Adrenal gland (tissue), 12 donors: ENCODE results near the gene DNAJB5. TPM values are rescaled to one million over a fixed set of nuclear protein-coding genes. Genes with fewer than 3 reads are reported as not detected.

ENCODE experiments used
- DNase-seq, 7 donors: peaks; one replicate each; pipeline ENCODE4 v3.0.0-alpha.2; 2019 to 2020
- H3K27ac ChIP-seq, 5 donors: fragments of 200-600 bp; sonication (generic) in 4 of 5; 1 replicate in 3 of 5; 2 replicates in 2 of 5; pipeline versions ENCODE4 v1.5.1 to v1.8.0; 2016 to 2020; ENCODE audit warnings: mild to moderate bottlenecking in 1 of 5
- H3K27me3 ChIP-seq: fragments of 200-600 bp; 2 replicates; pipeline ENCODE4 v1.8.0; 2021
- H3K36me3 ChIP-seq, 2 donors: fragments of 200-600 bp; replicated peaks in 1 of 2; 1 replicate in 1 of 2; 2 replicates in 1 of 2; pipeline versions ENCODE4 v1.5.1 to v1.8.0; 2018 to 2022
- H3K4me1 ChIP-seq, 2 donors: fragments of 200-600 bp; replicated peaks in 1 of 2; 1 replicate in 1 of 2; 2 replicates in 1 of 2; pipeline versions ENCODE4 v1.5.1 to v1.8.0; 2018 to 2021
- H3K4me3 ChIP-seq, 4 donors: fragments of 200-600 bp; sonication (generic) in 3 of 4; one replicate each; pipeline ENCODE4 v1.5.1; 2016 to 2018
- H3K9me3 ChIP-seq, 3 donors: fragments of 200-600 bp; sonication (generic) in 1 of 3; replicated peaks in 1 of 3; 1 replicate in 2 of 3; 2 replicates in 1 of 3; pipeline versions ENCODE4 v1.5.1 to v1.8.0; 2016 to 2021
- POLR2A ChIP-seq, 2 donors: fragments of 450-650 bp; IDR thresholded peaks; one replicate each; pipeline ENCODE4 v1.6.1; 2017; ENCODE audit warnings: antibody characterized with exemption in 2 of 2, mild to moderate bottlenecking in 2 of 2, moderate library complexity in 1 of 2
- WGBS, 4 donors: extraction: QIAGEN DNeasy Blood & Tissue Kit in 2 of 4; methylation state at CpG; one replicate each; pipeline versions ENCODE4 v1.1.5 to v1.1.7; 2013 to 2017; 5-methylcytosine and 5-hydroxymethylcytosine counted together
- intact Hi-C, 2 donors: fragments of 100-400 bp; cut with DNase I; formaldehyde crosslinking; loops; one replicate each; pipeline versions ENCODE4 v1.14.1 to v1.15.0; 2022 to 2023
- polyA plus RNA-seq, 3 donors: library from polyadenylated mRNA; stranded (reverse); fragments of 200-250 nt in 2 of 3; fragments of 350-450 nt in 1 of 3; fragmentation: Illumina TruSeq in 1 of 3; extraction: RNeasy Lipid Tissue Mini Kit (QIAGEN cat#74804) in 1 of 3; gene quantifications; one replicate each; pipeline ENCODE4 v1.2.3, GENCODE V29; 2013 to 2014
- total RNA-seq, 9 donors: library from RNA; depleted of rRNA in 4 of 9; stranded (reverse); fragments of >200 nt in 4 of 9; fragments of 120-200 nt in 1 of 9; fragmentation: NEBNext Ultra II Directional in 1 of 9; extraction: Animal tissue kit (Norgen Biotek cat#: 25700) in 1 of 9; gene quantifications; one replicate each; pipeline versions ENCODE4 v1.1.0 to v1.2.4, GENCODE V29; 2013 to 2023
- TF ChIP-seq, protein P1 (sequence below), 6 experiments: fragments of 450-650 bp in 4 of 6; fragments of 200-600 bp in 2 of 6; sonication (generic) in 1 of 6; IDR thresholded peaks; 1 replicate in 5 of 6; 2 replicates in 1 of 6; pipeline versions ENCODE4 v1.5.1 to v1.8.0; 2016 to 2021; ENCODE audit warnings: antibody characterized with exemption in 6 of 6, mild to moderate bottlenecking in 2 of 6, moderate library complexity in 1 of 6
- donor health status: healthy with polysubstance abuse.
- donor health status: Bipolar disorder and iron deficiency.
- donor health status: DM: yes; HTN: yes; CAD: no.
- donor health status: DM: no; HTN: no; CAD: no.
- donor health status: DM: no; HTN: no; CAD: no.
- donor health status: DM: yes; HTN: yes; CAD: no.

Gene DNAJB5
- total and polyA plus RNA-seq, 12 donors = 6.2 to 22.4 (median 14.1) TPM

- no peak overlapping the region for H3K4me3 ChIP-seq
- TF ChIP-seq, protein P1, sequence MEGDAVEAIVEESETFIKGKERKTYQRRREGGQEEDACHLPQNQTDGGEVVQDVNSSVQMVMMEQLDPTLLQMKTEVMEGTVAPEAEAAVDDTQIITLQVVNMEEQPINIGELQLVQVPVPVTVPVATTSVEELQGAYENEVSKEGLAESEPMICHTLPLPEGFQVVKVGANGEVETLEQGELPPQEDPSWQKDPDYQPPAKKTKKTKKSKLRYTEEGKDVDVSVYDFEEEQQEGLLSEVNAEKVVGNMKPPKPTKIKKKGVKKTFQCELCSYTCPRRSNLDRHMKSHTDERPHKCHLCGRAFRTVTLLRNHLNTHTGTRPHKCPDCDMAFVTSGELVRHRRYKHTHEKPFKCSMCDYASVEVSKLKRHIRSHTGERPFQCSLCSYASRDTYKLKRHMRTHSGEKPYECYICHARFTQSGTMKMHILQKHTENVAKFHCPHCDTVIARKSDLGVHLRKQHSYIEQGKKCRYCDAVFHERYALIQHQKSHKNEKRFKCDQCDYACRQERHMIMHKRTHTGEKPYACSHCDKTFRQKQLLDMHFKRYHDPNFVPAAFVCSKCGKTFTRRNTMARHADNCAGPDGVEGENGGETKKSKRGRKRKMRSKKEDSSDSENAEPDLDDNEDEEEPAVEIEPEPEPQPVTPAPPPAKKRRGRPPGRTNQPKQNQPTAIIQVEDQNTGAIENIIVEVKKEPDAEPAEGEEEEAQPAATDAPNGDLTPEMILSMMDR (IDR thresholded peaks at IDR 0.05) = peak; percentile 24 to 65 (median 52)
- no peak for TF ChIP-seq POLR2A (IDR thresholded peaks at IDR 0.05)
- peak in 5 of 7 donors; percentile 37 to 85 (median 47) for DNase-seq
- intact Hi-C loops = loop anchor here in 1 of 2 donors (10.0 kb wide), 1 partner anchor 70 kb away; no protein-coding TSS in a partner anchor
- H3K27ac ChIP-seq = peak overlapping the region; percentile 54 to 95 (median 70)
- H3K4me1 ChIP-seq = peaks cover 35 to 57% of the 10 kb centered on the region in 2 donors
- no peaks in the 10 kb centered on the region for H3K27me3 ChIP-seq
- no peaks in the 10 kb centered on the region for H3K9me3 ChIP-seq
- H3K36me3 ChIP-seq = peaks cover 0 to 16% of the 10 kb centered on the region in 2 donors
- WGBS, 4 donors = 29 to 35% (median 32%) methylated on average over 3 to 4 of the region's 4 CpGs
Measured at GRCh38 chr9:34994260-34994899, 4.8 kb downstream of the DNAJB5 start.

GRCh38 chr9:34994900-34995669 is 5.5 kb downstream of the DNAJB5 start:
- no peaks in the 10 kb centered on the region for H3K9me3 ChIP-seq
- peaks cover 35 to 56% of the 10 kb centered on the region in 2 donors for H3K4me1 ChIP-seq
- intact Hi-C loops = loop anchor here in 1 of 2 donors (10.0 kb wide), 1 partner anchor 70 kb away; no protein-coding TSS in a partner anchor
- 55 to 61% (median 57%) methylated on average over 6 to 7 of the region's 7 CpGs for WGBS, 4 donors
- H3K27me3 ChIP-seq = no peaks in the 10 kb centered on the region
- H3K36me3 ChIP-seq = peaks cover 0 to 16% of the 10 kb centered on the region in 2 donors
- TF ChIP-seq POLR2A (IDR thresholded peaks at IDR 0.05) = no peak
- TF ChIP-seq, protein P1 (IDR thresholded peaks at IDR 0.05) = no peak
- DNase-seq = peak in 4 of 7 donors; percentile 27 to 65 (median 49)
- no peak overlapping the region for H3K4me3 ChIP-seq
- H3K27ac ChIP-seq = peak overlapping the region in 4 of 5 donors; percentile 66 to 95 (median 82)

- 49 to 57% (median 51%) methylated on average over 3 of the region's 3 CpGs for WGBS, 4 donors
- intact Hi-C loops = loop anchor here in 1 of 2 donors (10.0 kb wide), 1 partner anchor 69 kb away; no protein-coding TSS in a partner anchor
- no peak overlapping the region for H3K4me3 ChIP-seq
- peaks cover 35 to 52% of the 10 kb centered on the region in 2 donors for H3K4me1 ChIP-seq
- peak in 1 of 7 donors; percentile 50 for DNase-seq
- H3K27me3 ChIP-seq = no peaks in the 10 kb centered on the region
- no peaks in the 10 kb centered on the region for H3K9me3 ChIP-seq
- H3K27ac ChIP-seq = peak overlapping the region in 4 of 5 donors; percentile 16 to 95 (median 80)
- TF ChIP-seq POLR2A (IDR thresholded peaks at IDR 0.05) = no peak
- TF ChIP-seq, protein P1 (IDR thresholded peaks at IDR 0.05) = no peak
- peaks cover 0 to 16% of the 10 kb centered on the region in 2 donors for H3K36me3 ChIP-seq
Measured at GRCh38 chr9:34995670-34996060, 6.1 kb downstream of the DNAJB5 start.
